HEK293 (cell line): ENCODE data around the gene CDC34.

Source experiments
- CTCF ChIA-PET: fragments of 350-600 bp; formaldehyde crosslinking; extraction: SDS; loops from one replicate; lab custom pipeline; 2021; ENCODE audit warnings: antibody characterized with exemption; lab: Yijun Ruan, JAX
- POLR2A ChIA-PET: fragments of 300-600 bp; formaldehyde crosslinking; extraction: SDS; loops from one replicate; lab custom pipeline; 2020; ENCODE audit warnings: antibody characterized with exemption, inconsistent platforms; lab: Yijun Ruan, JAX
- H3K27ac ChIP-seq: fragments of 200-500 bp; sonication (Bioruptor generic); 2 replicates; pipeline ENCODE4 v1.5.1; 2014; ENCODE audit warnings: low read depth, low read length, control low read depth, inconsistent platforms; ENCODE audit errors: extremely low read depth
- H3K36me3 ChIP-seq, 2 experiments: fragments of 200-500 bp in 1 of 2; sonication (Bioruptor generic) in 1 of 2; 1 replicate in 1 of 2; 2 replicates in 1 of 2; pipeline ENCODE4 v1.5.1; 2014 to 2017; ENCODE audit warnings: inconsistent platforms in 2 of 2, low read length in 2 of 2; ENCODE audit not compliant: control insufficient read depth in 2 of 2, insufficient read depth in 1 of 2
- H3K4me1 ChIP-seq: fragments of 200-500 bp; sonication (Bioruptor generic); 2 replicates; pipeline ENCODE4 v1.5.1; 2014; ENCODE audit warnings: mild to moderate bottlenecking, low read length, inconsistent platforms; ENCODE audit not compliant: control insufficient read depth, insufficient read depth
- H3K4me3 ChIP-seq: 2 replicates; pipeline ENCODE4 v1.5.1; 2011; ENCODE audit warnings: low read depth, mild to moderate bottlenecking, control low read depth, low read length, moderate library complexity
- H3K9me3 ChIP-seq: fragments of 200-500 bp; sonication (Bioruptor generic); 2 replicates; pipeline ENCODE4 v1.5.1; 2014; ENCODE audit warnings: low read depth, low read length, inconsistent platforms; ENCODE audit not compliant: control insufficient read depth, insufficient read depth
- GLIS1 ChIP-seq: fragments of 450-650 bp; formaldehyde crosslinking; IDR thresholded peaks from 2 replicates; pipeline ENCODE4 v1.5.1; 2016; ENCODE audit warnings: missing biosample characterization, missing genetic modification characterization
- KLF1 ChIP-seq: fragments of 450-650 bp; formaldehyde crosslinking; IDR thresholded peaks from 2 replicates; pipeline ENCODE4 v1.5.1; 2016; ENCODE audit warnings: missing biosample characterization, missing genetic modification characterization
- KLF10 ChIP-seq: fragments of 450-650 bp; IDR thresholded peaks from 2 replicates; pipeline ENCODE4 v1.5.1; 2018; ENCODE audit warnings: missing biosample characterization, mild to moderate bottlenecking, missing genetic modification characterization
- KLF8 ChIP-seq: fragments of 450-650 bp; formaldehyde crosslinking; IDR thresholded peaks from 2 replicates; pipeline ENCODE4 v1.5.1; 2016; ENCODE audit warnings: missing biosample characterization, missing genetic modification characterization
- MYNN ChIP-seq: fragments of 450-650 bp; formaldehyde crosslinking; IDR thresholded peaks from 2 replicates; pipeline ENCODE4 v1.5.1; 2016; ENCODE audit warnings: missing biosample characterization, missing genetic modification characterization, borderline replicate concordance
- MZF1 ChIP-seq: fragments of 450-650 bp; formaldehyde crosslinking; IDR thresholded peaks from 2 replicates; pipeline ENCODE4 v1.5.1; 2017; ENCODE audit warnings: missing biosample characterization, missing genetic modification characterization, borderline replicate concordance
- SCRT1 ChIP-seq: fragments of 450-650 bp; formaldehyde crosslinking; IDR thresholded peaks from 2 replicates; pipeline ENCODE4 v1.5.1; 2016; ENCODE audit warnings: missing biosample characterization, missing genetic modification characterization, borderline replicate concordance
- TCF7L2 ChIP-seq: IDR thresholded peaks from 2 replicates; pipeline ENCODE4 v1.6.1; 2011; ENCODE audit warnings: low read depth, mild to moderate bottlenecking, inconsistent platforms, low read length, moderate library complexity, borderline replicate concordance
- YY1 ChIP-seq: fragments of 450-650 bp; formaldehyde crosslinking; IDR thresholded peaks from 2 replicates; pipeline ENCODE4 v1.5.1; 2018; ENCODE audit warnings: missing biosample characterization, missing genetic modification characterization
- ZNF140 ChIP-seq: fragments of 450-650 bp; formaldehyde crosslinking; IDR thresholded peaks from 2 replicates; pipeline ENCODE4 v1.5.1; 2016; ENCODE audit warnings: missing biosample characterization, missing genetic modification characterization
- ZNF169 ChIP-seq: fragments of 450-650 bp; formaldehyde crosslinking; IDR thresholded peaks from 2 replicates; pipeline ENCODE4 v1.5.1; 2016; ENCODE audit warnings: missing biosample characterization, missing genetic modification characterization
- ZNF24 ChIP-seq: fragments of 450-650 bp; formaldehyde crosslinking; IDR thresholded peaks from 2 replicates; pipeline ENCODE4 v1.5.1; 2016; ENCODE audit warnings: missing biosample characterization, missing genetic modification characterization
- ZNF394 ChIP-seq: fragments of 450-650 bp; formaldehyde crosslinking; IDR thresholded peaks from 2 replicates; pipeline ENCODE4 v1.5.1; 2016; ENCODE audit warnings: missing biosample characterization, missing genetic modification characterization, mild to moderate bottlenecking, moderate library complexity, borderline replicate concordance
- ZNF558 ChIP-seq: fragments of 450-650 bp; formaldehyde crosslinking; IDR thresholded peaks from 2 replicates; pipeline ENCODE4 v1.5.1; 2016; ENCODE audit warnings: missing biosample characterization, missing genetic modification characterization
- ZNF560 ChIP-seq: fragments of 450-650 bp; formaldehyde crosslinking; IDR thresholded peaks from 2 replicates; pipeline ENCODE4 v1.5.1; 2017; ENCODE audit warnings: missing biosample characterization, missing genetic modification characterization, borderline replicate concordance
- ZNF623 ChIP-seq: fragments of 450-650 bp; formaldehyde crosslinking; IDR thresholded peaks from 2 replicates; pipeline ENCODE4 v1.5.1; 2016; ENCODE audit warnings: missing biosample characterization, missing genetic modification characterization
- ZNF791 ChIP-seq: fragments of 450-650 bp; formaldehyde crosslinking; IDR thresholded peaks from 2 replicates; pipeline ENCODE4 v1.5.1; 2016; ENCODE audit warnings: missing biosample characterization, missing genetic modification characterization
- TF ChIP-seq, protein P1 (sequence below): fragments of 450-650 bp; formaldehyde crosslinking; IDR thresholded peaks from 2 replicates; pipeline ENCODE4 v1.5.1; 2016; ENCODE audit warnings: missing biosample characterization, missing genetic modification characterization
- TF ChIP-seq, protein P2 (sequence below): fragments of 450-650 bp; formaldehyde crosslinking; IDR thresholded peaks from 2 replicates; pipeline ENCODE4 v1.5.1; 2017; ENCODE audit warnings: missing biosample characterization, missing genetic modification characterization
- TF ChIP-seq, protein P3 (sequence below): fragments of 450-650 bp; formaldehyde crosslinking; IDR thresholded peaks from 2 replicates; pipeline ENCODE4 v1.5.1; 2016; ENCODE audit warnings: missing biosample characterization, missing genetic modification characterization
- TF ChIP-seq, protein P4 (sequence below): fragments of 450-650 bp; formaldehyde crosslinking; IDR thresholded peaks from 2 replicates; pipeline ENCODE4 v1.5.1; 2016; ENCODE audit warnings: missing biosample characterization, missing genetic modification characterization, borderline replicate concordance
- TF ChIP-seq, protein P5 (sequence below): sonication (generic); formaldehyde crosslinking; IDR thresholded peaks from 2 replicates; pipeline ENCODE4 v1.8.1; 2022; ENCODE audit warnings: mild to moderate bottlenecking, moderate library complexity, missing genetic modification reagents

CDC34 gene

DNA sequence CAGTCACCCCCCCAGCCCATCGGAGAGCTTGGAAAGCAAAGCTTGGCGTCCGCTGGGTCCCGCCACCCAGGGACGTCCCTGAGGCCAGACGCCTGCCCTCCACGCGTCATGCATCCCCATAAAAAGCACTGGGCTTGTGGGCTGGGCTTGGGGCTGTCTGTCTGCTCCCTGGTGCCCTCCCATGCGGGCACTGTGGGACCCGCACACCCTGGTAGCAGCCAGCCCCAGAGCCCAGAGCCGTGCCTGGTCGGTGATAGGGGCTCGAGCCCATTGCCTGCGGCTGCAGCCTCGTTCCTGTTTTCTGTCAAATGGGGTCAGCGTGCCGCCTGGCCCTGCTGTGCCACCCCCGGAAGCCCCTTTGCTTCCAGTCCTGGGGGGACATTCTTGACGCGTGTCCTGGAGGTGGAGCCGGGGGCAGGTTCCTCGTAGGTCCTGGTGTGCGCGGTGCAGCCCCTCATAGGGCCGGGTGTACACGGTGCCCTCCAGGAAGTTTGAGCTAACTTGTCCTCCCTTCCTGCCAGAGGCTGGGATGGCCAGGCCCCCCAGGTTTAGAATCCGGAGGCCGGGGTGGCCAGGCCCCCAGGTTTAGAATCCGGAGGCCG is 8.0 kb downstream of the CDC34 start:
- Histone ChIP-seq H3K9me3 (no peaks in the 10 kb centered on the region), H3K4me3 (no peak overlapping the region), H3K27ac (no peak overlapping the region), H3K4me1 (no peaks in the 10 kb centered on the region), H3K36me3 (peaks cover 6 to 61% of the 10 kb centered on the region in 2 experiments; a peak in 2 of 3 replicates)
- TF ChIP-seq, protein P1, sequence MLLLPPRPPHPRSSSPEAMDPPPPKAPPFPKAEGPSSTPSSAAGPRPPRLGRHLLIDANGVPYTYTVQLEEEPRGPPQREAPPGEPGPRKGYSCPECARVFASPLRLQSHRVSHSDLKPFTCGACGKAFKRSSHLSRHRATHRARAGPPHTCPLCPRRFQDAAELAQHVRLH (tag by site-specific recombination) = no peak
- TF ChIP-seq ZNF791 (tag by site-specific recombination) (no peak), ZNF623 (tag by site-specific recombination) (no peak), ZNF394 (tag by site-specific recombination) (no peak), MZF1 (no peak), TCF7L2 (no peak), YY1 (tag by site-specific recombination) (no peak), GLIS1 (tag by site-specific recombination) (no peak), ZNF169 (tag by site-specific recombination) (no peak), ZNF560 (no peak), KLF8 (no peak), KLF10 (tag by site-specific recombination) (no peak), ZNF558 (tag by site-specific recombination) (no peak), ZNF140 (tag by site-specific recombination) (no peak), ZNF24 (tag by site-specific recombination) (no peak), SCRT1 (no peak)
- TF ChIP-seq, protein P2, sequence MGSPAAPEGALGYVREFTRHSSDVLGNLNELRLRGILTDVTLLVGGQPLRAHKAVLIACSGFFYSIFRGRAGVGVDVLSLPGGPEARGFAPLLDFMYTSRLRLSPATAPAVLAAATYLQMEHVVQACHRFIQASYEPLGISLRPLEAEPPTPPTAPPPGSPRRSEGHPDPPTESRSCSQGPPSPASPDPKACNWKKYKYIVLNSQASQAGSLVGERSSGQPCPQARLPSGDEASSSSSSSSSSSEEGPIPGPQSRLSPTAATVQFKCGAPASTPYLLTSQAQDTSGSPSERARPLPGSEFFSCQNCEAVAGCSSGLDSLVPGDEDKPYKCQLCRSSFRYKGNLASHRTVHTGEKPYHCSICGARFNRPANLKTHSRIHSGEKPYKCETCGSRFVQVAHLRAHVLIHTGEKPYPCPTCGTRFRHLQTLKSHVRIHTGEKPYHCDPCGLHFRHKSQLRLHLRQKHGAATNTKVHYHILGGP (tag by site-specific recombination) = no peak
- TF ChIP-seq, protein P3, sequence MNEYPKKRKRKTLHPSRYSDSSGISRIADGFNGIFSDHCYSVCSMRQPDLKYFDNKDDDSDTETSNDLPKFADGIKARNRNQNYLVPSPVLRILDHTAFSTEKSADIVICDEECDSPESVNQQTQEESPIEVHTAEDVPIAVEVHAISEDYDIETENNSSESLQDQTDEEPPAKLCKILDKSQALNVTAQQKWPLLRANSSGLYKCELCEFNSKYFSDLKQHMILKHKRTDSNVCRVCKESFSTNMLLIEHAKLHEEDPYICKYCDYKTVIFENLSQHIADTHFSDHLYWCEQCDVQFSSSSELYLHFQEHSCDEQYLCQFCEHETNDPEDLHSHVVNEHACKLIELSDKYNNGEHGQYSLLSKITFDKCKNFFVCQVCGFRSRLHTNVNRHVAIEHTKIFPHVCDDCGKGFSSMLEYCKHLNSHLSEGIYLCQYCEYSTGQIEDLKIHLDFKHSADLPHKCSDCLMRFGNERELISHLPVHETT (tag by site-specific recombination) = no peak
- TF ChIP-seq, protein P4, sequence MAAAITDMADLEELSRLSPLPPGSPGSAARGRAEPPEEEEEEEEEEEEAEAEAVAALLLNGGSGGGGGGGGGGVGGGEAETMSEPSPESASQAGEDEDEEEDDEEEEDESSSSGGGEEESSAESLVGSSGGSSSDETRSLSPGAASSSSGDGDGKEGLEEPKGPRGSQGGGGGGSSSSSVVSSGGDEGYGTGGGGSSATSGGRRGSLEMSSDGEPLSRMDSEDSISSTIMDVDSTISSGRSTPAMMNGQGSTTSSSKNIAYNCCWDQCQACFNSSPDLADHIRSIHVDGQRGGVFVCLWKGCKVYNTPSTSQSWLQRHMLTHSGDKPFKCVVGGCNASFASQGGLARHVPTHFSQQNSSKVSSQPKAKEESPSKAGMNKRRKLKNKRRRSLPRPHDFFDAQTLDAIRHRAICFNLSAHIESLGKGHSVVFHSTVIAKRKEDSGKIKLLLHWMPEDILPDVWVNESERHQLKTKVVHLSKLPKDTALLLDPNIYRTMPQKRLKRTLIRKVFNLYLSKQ (tag by site-specific recombination) = no peak
- ChIA-PET CTCF (interaction anchor here (1.3 kb wide), 1 partner anchor 28 kb away, joined by 3 read pairs; no protein-coding TSS in a partner anchor), POLR2A (no interaction called here)

DNA sequence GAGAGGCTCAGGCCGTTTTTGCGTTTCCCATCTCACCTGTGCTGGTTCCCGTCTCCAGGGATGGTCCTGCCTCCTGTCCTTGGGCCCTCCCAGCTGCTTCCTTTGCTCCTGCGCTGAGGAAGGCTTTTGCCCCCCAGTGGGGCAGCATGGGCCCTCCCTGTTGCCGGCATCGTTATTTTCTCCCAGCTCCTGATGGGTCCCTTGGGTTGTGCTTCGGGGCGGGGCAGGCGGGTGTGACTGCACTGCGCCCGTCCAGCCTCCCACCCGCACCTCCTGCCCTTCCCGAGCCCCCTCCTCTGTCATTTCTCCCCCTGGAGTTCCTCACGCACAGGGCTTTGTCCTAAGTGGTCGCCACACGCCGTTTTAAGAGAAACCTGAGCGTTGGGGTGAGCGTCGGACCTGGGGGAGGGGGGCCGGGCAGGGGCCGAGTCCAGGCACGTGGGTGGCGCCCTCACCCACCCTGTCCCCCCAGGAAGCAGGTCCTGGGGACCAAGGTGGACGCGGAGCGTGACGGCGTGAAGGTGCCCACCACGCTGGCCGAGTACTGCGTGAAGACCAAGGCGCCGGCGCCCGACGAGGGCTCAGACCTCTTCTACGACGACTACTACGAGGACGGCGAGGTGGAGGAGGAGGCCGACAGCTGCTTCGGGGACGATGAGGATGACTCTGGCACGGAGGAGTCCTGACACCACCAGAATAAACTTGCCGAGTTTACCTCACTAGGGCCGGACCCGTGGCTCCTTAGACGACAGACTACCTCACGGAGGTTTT is 9.5 kb downstream of the CDC34 start:
- POLR2A ChIA-PET = interaction anchor here (0.6 kb wide), 1 partner anchor 15 kb away, joined by 3 read pairs; no protein-coding TSS in a partner anchor
- no peaks in the 10 kb centered on the region for H3K9me3 ChIP-seq
- H3K36me3 ChIP-seq = peaks cover 6 to 47% of the 10 kb centered on the region in 2 experiments; a peak in 2 of 3 replicates
- H3K4me3 ChIP-seq = no peak overlapping the region
- TF ChIP-seq, protein P5, sequence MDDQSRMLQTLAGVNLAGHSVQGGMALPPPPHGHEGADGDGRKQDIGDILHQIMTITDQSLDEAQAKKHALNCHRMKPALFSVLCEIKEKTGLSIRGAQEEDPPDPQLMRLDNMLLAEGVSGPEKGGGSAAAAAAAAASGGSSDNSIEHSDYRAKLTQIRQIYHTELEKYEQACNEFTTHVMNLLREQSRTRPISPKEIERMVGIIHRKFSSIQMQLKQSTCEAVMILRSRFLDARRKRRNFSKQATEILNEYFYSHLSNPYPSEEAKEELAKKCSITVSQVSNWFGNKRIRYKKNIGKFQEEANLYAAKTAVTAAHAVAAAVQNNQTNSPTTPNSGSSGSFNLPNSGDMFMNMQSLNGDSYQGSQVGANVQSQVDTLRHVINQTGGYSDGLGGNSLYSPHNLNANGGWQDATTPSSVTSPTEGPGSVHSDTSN (CRISPR knock-in tag) = no peak
- TF ChIP-seq KLF1 (tag by site-specific recombination) (peak; percentile 93), MYNN (tag by site-specific recombination) (no peak)
- TF ChIP-seq, all 188 proteins: peak for 1
- Histone ChIP-seq H3K27ac (no peak overlapping the region), H3K4me1 (no peaks in the 10 kb centered on the region)
- CTCF ChIA-PET = interaction anchor here (0.8 kb wide), 1 partner anchor 193 kb away, joined by 4 read pairs; no protein-coding TSS in a partner anchor
